ENCODE results near the gene THPO.
A peak's percentile ranks its signal among the peaks of the same experiment; 100 is the strongest.

The THPO gene

DNA sequence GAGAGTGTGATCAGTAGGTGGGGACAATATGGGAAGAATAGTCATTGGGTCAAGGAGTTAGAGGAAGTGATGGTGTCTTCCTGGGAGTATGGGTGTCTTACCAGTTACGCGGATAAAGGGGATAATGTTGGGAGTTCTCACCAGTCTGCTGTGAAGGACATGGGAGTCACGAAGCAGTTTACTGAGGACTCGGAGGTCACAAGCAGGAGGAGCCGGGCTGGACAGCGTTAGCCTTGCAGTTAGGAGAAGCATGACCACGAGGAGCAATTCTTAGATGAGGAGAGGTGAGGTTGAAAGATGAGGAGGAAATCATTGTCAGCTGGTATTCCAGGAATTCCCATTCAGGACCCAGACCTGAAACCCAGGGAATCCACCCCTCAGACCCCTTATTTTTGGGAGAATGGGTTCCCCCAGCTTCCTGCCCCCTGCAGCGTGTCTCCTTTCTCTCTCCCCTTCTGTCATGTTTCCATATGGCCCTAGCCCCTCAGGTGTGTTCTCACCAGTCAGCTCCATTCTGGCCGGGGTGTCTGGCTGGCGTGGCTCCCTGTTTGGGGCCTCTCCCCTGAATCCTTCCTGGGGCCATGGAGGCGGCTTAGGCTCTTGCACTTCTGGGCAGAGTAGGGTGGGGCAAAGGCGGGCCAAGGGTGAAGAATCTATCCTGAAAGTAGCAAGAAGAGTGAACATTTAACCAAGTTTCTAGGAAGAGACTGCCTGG lies 2.1 kb downstream of the THPO start:
- Histone ChIP-seq H3K4me1 (ENCODE audit: control insufficient read depth, insufficient read depth, low read length) (peaks cover 47% of the 10 kb centered on the region), H3K9ac (ENCODE audit: low read length) (no peak overlapping the region), H3K27ac (ENCODE audit: low read depth, low read length) (no peak overlapping the region), H3K9me3 (ENCODE audit: control insufficient read depth, insufficient read depth, low read depth, low read length) (no peaks in the 10 kb centered on the region), H3K4me3 (ENCODE audit: low read depth, low read length) (no peak overlapping the region), H3K36me3 (ENCODE audit: control insufficient read depth, insufficient read depth, low read length) (no peaks in the 10 kb centered on the region), H3K27me3 (ENCODE audit: control insufficient read depth, insufficient read depth, low read length) (peaks cover 34% of the 10 kb centered on the region)

DNA sequence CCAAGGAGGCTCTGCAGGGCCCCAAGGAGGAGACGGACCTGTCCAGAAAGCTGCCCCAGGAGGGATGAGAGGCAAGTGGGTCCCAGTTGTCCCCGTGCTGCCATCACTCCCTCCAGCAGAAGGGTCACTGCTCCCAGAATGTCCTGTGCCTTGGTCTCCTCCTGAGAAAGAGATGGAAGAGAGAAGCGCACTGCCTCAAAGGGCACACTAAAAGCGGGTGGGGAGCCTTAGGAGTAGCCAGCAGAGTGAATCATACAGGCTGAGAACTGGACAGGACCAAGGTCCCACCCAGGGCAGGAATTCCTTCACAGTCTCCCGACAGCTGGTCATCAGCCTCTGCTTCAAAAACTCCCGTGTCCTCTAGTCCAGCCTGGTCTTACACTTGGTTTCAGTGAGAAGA lies 4.6 kb downstream of the THPO start:
- H3K9me3 ChIP-seq (ENCODE audit: control insufficient read depth, insufficient read depth, low read depth, low read length) = no peaks in the 10 kb centered on the region
- H3K9ac ChIP-seq (ENCODE audit: low read length) = no peak overlapping the region
- peaks cover 17% of the 10 kb centered on the region for H3K27me3 ChIP-seq (ENCODE audit: control insufficient read depth, insufficient read depth, low read length)
- no peak overlapping the region for H3K4me3 ChIP-seq (ENCODE audit: low read depth, low read length)
- peaks cover 34% of the 10 kb centered on the region for H3K4me1 ChIP-seq (ENCODE audit: control insufficient read depth, insufficient read depth, low read length)
- peaks cover 11% of the 10 kb centered on the region for H3K36me3 ChIP-seq (ENCODE audit: control insufficient read depth, insufficient read depth, low read length)
- no peak overlapping the region for H3K27ac ChIP-seq (ENCODE audit: low read depth, low read length)

GRCh38 chr3:184372911-184373310 lies 5.1 kb downstream of the THPO start:
- no peak overlapping the region for H3K9ac ChIP-seq (ENCODE audit: low read length)
- H3K27ac ChIP-seq (ENCODE audit: low read depth, low read length) = no peak overlapping the region
- no peak overlapping the region for H3K4me3 ChIP-seq (ENCODE audit: low read depth, low read length)
- H3K36me3 ChIP-seq (ENCODE audit: control insufficient read depth, insufficient read depth, low read length) = peaks cover 16% of the 10 kb centered on the region
- peaks cover 12% of the 10 kb centered on the region for H3K27me3 ChIP-seq (ENCODE audit: control insufficient read depth, insufficient read depth, low read length)
- H3K4me1 ChIP-seq (ENCODE audit: control insufficient read depth, insufficient read depth, low read length) = peaks cover 29% of the 10 kb centered on the region
- no peaks in the 10 kb centered on the region for H3K9me3 ChIP-seq (ENCODE audit: control insufficient read depth, insufficient read depth, low read depth, low read length)

DNA sequence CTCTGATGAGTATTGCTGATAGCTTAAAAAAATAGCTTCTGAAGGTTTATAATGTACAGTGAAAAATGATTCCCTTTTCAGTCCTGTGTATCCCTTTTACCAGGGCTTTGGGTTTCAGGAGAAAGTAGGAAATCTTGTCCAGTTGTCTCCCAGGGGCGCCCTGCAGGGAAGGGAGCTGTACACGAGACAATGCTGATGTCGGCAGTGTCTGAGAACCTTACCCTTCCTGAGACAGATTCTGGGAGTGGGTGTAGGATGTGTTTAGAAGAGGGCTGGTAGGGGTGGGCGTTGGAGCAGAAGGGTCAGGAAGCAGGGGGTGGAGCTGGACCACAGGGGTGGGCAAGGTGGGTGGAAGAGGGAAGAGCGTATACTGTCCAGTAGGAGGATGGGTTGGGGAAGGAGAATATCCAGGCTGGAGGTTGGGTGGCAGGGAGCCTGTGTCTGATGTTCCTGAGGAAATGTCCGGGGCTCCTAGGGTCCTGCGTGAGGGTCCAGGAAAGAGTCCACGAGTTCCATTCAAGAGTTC lies 5.6 kb downstream of the THPO start:
- Histone ChIP-seq H3K9ac (ENCODE audit: low read length) (no peak overlapping the region), H3K9me3 (ENCODE audit: control insufficient read depth, insufficient read depth, low read depth, low read length) (no peaks in the 10 kb centered on the region), H3K27me3 (ENCODE audit: control insufficient read depth, insufficient read depth, low read length) (peaks cover 10% of the 10 kb centered on the region; the same call in 1 of the 2 replicates), H3K36me3 (ENCODE audit: control insufficient read depth, insufficient read depth, low read length) (peaks cover 19% of the 10 kb centered on the region), H3K27ac (ENCODE audit: low read depth, low read length) (no peak overlapping the region), H3K4me3 (ENCODE audit: low read depth, low read length) (no peak overlapping the region), H3K4me1 (ENCODE audit: control insufficient read depth, insufficient read depth, low read length) (peaks cover 24% of the 10 kb centered on the region)

GRCh38 chr3:184371570-184372018 lies 6.4 kb downstream of the THPO start:
- no peak overlapping the region for H3K4me3 ChIP-seq (ENCODE audit: low read depth, low read length)
- H3K27me3 ChIP-seq (ENCODE audit: control insufficient read depth, insufficient read depth, low read length) = peaks cover 10% of the 10 kb centered on the region; the same call in 1 of the 2 replicates
- no peak overlapping the region for H3K9ac ChIP-seq (ENCODE audit: low read length)
- peaks cover 21% of the 10 kb centered on the region for H3K4me1 ChIP-seq (ENCODE audit: control insufficient read depth, insufficient read depth, low read length)
- H3K9me3 ChIP-seq (ENCODE audit: control insufficient read depth, insufficient read depth, low read depth, low read length) = no peaks in the 10 kb centered on the region
- peaks cover 27% of the 10 kb centered on the region for H3K36me3 ChIP-seq (ENCODE audit: control insufficient read depth, insufficient read depth, low read length)
- no peak overlapping the region for H3K27ac ChIP-seq (ENCODE audit: low read depth, low read length)

DNA sequence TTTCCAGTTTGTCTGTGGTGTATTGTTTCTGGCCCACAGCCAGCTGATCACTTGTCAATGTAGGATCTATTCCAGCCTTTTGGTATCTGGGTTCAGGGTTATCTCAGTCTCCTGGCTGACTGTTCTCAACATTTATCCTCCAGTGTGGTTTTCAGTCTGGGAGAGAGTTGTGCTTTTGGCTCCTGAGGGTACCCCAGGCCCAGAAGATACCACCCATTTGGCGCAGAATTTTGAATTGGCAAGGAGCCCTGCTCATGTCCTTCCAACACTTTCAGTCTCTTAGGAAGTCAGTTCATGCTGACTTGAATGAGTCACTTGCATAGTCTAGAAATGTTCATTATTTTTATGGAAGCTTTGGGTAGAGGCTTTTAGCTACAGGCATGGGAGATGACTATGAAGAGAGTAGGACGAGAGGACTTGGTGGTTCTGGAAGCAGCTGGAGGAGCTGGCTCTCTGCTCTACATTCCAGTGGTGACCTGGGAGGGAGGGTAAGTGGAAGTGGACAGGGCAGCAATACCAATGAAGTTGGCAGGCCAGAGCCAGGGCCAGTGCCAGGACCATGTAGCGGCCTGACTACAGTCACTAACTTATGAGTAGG lies 9.3 kb downstream of the THPO start:
- no peak overlapping the region for H3K4me3 ChIP-seq (ENCODE audit: low read depth, low read length)
- H3K27me3 ChIP-seq (ENCODE audit: control insufficient read depth, insufficient read depth, low read length) = peaks cover 6% of the 10 kb centered on the region; the same call in 1 of the 2 replicates
- no peak overlapping the region for H3K27ac ChIP-seq (ENCODE audit: low read depth, low read length)
- H3K9me3 ChIP-seq (ENCODE audit: control insufficient read depth, insufficient read depth, low read depth, low read length) = no peaks in the 10 kb centered on the region
- H3K4me1 ChIP-seq (ENCODE audit: control insufficient read depth, insufficient read depth, low read length) = peaks cover 10% of the 10 kb centered on the region
- peaks cover 45% of the 10 kb centered on the region for H3K36me3 ChIP-seq (ENCODE audit: control insufficient read depth, insufficient read depth, low read length)
- no peak overlapping the region for H3K9ac ChIP-seq (ENCODE audit: low read length)

DNA sequence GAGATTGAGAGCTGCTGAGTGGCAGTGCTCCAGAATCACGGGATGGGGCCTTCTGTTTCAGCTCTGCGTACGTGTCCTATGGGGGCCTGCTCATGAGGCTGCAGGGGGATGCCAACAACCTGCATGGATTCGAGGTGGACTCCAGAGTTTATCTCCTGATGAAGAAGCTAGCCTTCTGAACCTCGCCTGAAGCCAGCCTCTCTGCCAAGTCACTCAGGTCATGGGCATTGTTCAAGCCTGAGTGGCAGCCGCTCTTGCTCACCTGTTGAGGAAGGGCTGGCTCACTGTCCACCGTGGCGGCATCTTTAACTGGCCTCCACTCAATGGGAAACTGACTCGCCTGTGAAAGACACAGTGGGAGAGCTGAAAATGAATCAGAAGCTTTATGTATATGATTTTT lies 9.9 kb downstream of the THPO start:
- Histone ChIP-seq H3K4me1 (ENCODE audit: control insufficient read depth, insufficient read depth, low read length) (peaks cover 10% of the 10 kb centered on the region), H3K9me3 (ENCODE audit: control insufficient read depth, insufficient read depth, low read depth, low read length) (no peaks in the 10 kb centered on the region), H3K9ac (ENCODE audit: low read length) (no peak overlapping the region), H3K27ac (ENCODE audit: low read depth, low read length) (no peak overlapping the region), H3K4me3 (ENCODE audit: low read depth, low read length) (no peak overlapping the region), H3K27me3 (ENCODE audit: control insufficient read depth, insufficient read depth, low read length) (0 out of 2 replicates have a peak, but pooled peaks cover under 1% of the 10 kb centered on the region), H3K36me3 (ENCODE audit: control insufficient read depth, insufficient read depth, low read length) (peaks cover 45% of the 10 kb centered on the region)

DNA sequence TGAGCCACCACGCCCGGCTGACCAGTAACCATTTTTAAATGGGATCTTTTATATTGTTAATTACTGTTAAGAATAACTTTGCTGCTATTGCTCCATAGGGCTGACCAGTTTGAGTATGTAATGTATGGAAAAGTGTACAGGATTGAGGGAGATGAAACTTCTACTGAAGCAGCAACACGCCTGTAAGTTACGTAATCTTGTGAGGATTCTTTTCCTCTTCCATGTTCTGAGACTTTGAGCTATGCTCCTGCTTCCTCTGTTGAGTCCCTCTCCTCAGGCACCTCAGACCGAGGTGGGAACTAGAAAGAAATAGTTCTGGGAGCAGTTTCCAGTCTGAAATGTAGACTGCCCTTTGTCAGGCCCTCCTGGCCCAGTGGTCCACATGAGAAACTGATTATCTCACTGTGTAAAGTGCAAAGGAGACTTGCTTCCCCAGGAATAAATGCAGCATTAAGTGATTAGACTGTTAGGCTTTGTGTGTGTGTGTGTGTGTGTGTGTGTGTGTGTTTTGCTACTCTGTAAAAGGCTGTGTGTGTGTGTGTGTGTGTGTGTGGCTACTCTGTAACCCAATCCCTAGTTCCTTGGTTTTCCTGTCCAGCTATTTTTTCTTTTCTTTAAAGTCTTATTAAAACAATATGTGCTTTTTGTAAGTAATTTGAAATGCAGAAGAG lies 11.3 kb downstream of the THPO start:
- H3K36me3 ChIP-seq (ENCODE audit: control insufficient read depth, insufficient read depth, low read length) = peaks cover 45% of the 10 kb centered on the region
- H3K27ac ChIP-seq (ENCODE audit: low read depth, low read length) = no peak overlapping the region
- no peaks in the 10 kb centered on the region for H3K9me3 ChIP-seq (ENCODE audit: control insufficient read depth, insufficient read depth, low read depth, low read length)
- H3K4me1 ChIP-seq (ENCODE audit: control insufficient read depth, insufficient read depth, low read length) = peaks cover 8% of the 10 kb centered on the region
- no peaks in the 10 kb centered on the region for H3K27me3 ChIP-seq (ENCODE audit: control insufficient read depth, insufficient read depth, low read length)
- H3K4me3 ChIP-seq (ENCODE audit: low read depth, low read length) = no peak overlapping the region
- H3K9ac ChIP-seq (ENCODE audit: low read length) = no peak overlapping the region

- peak overlapping the region; percentile 71 for H3K4me3 ChIP-seq (ENCODE audit: low read depth, low read length)
- H3K9ac ChIP-seq (ENCODE audit: low read length) = peak overlapping the region; percentile 75
- H3K4me1 ChIP-seq (ENCODE audit: control insufficient read depth, insufficient read depth, low read length) = peaks cover 20% of the 10 kb centered on the region
- peak overlapping the region; percentile 85 for H3K27ac ChIP-seq (ENCODE audit: low read depth, low read length)
- no peaks in the 10 kb centered on the region for H3K9me3 ChIP-seq (ENCODE audit: control insufficient read depth, insufficient read depth, low read depth, low read length)
- peaks cover 14% of the 10 kb centered on the region for H3K27me3 ChIP-seq (ENCODE audit: control insufficient read depth, insufficient read depth, low read length)
- H3K36me3 ChIP-seq (ENCODE audit: control insufficient read depth, insufficient read depth, low read length) = peaks cover 38% of the 10 kb centered on the region
Observed at GRCh38 chr3:184362668-184363546, 15.1 kb downstream of the THPO start.

DNA sequence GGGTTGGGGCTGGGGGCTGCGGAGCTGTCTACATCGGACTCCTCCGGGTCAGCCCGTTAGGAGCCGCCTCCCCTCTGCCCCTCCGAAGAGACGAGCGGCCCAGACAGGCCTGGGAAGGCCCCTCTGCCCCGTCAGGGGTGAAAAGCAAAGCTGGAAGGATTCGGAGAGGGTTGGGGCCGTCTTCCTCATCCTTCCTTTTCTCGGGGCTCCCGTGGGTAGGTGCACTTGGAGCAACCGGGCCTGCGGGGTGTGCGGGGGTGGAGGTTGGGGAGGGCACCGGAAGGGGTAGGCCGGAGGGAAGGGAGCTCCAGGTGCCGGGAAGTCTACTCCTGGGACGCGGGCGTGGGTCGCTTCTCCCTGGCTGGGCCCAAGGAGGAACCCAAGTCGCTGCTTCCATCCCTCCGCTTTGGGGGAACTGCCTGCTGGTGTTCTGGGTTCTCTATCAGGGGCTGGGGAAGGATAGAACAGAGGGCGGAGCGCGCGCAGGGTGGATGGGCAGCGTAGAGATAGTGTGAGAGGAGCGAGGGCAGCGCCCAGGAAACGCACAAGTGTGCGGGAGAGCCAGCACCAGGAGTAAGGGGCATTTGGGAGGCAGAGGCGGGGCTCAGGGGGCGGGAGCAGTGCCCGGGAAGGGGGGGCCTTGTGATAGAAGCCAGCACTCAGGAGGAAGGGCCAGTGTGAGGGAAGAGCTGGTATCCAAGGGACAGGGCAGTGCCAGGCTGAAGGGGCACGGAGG lies 15.9 kb downstream of the THPO start:
- Histone ChIP-seq H3K27ac (ENCODE audit: low read depth, low read length) (peak overlapping the region; percentile 36; the same call in 1 of the 2 replicates), H3K36me3 (ENCODE audit: control insufficient read depth, insufficient read depth, low read length) (peaks cover 38% of the 10 kb centered on the region), H3K27me3 (ENCODE audit: control insufficient read depth, insufficient read depth, low read length) (peaks cover 14% of the 10 kb centered on the region), H3K9me3 (ENCODE audit: control insufficient read depth, insufficient read depth, low read depth, low read length) (no peaks in the 10 kb centered on the region), H3K9ac (ENCODE audit: low read length) (peak overlapping the region; percentile 75), H3K4me3 (ENCODE audit: low read depth, low read length) (peak overlapping the region; percentile 71), H3K4me1 (ENCODE audit: control insufficient read depth, insufficient read depth, low read length) (peaks cover 20% of the 10 kb centered on the region)
